ENCODE measurements around the gene VSTM4.

DNA sequence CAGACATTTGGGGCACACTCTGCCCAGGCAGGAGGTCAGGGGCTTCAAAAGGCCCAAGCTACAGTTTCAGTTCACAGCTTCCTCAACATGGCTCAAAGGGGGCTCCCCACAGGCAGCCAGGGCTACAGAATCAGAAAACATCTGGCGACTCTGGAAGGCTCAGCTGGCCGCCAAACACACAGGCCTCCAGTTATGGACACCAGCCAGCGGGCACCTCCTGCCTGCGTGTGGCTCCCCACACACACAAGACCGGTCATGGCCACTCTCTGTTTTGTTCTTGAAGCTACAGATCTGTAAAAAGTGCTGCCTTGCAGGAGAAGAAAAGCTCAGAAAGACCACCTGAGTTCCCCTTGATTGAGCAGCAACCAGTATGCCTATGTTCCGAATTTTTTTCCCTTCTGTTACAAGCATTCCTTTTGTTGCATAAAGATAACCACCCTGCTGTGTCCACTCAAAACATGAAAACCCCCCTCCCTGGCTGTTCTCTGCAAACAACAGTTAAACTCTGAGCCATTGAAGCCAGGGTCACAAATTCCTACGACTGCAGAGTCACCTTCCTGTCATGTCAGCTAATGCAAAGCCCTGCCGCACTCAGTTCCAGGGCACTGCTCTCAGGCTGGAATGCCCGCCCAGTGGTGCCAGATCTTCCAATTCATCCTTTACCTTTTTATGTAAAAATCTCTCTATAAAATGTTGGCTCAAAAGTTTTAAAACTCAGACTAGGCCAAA, 33.6 kb downstream of the VSTM4 start:
- TF ChIP-seq CTCF (IDR thresholded peaks at IDR 0.05; ENCODE audit: low read depth, low read length) (no peak), EZH2phosphoT487 (IDR thresholded peaks at IDR 0.05; ENCODE audit: low read depth) (no peak)

Data from OCI-LY3 (cell line).